Measurements from ENCODE around the gene TGM3.

The TGM3 gene

GRCh38 chr20:2340136-2340535 is 44.3 kb downstream of the TGM3 start:
- POLR2A ChIA-PET, result no interaction called here

GRCh38 chr20:2340823-2341222 is 45.0 kb downstream of the TGM3 start:
- DNase-seq (ENCODE audit: extremely low spot score), result no peak
- ChIA-PET POLR2A (no interaction called here), CTCF (no interaction called here)
- TF ChIP-seq ZNF384 (IDR thresholded peaks at IDR 0.05), result no peak
- no peak for TF ChIP-seq PKNOX1 (IDR thresholded peaks at IDR 0.05)
- no peak for TF ChIP-seq HDGF (IDR thresholded peaks at IDR 0.05; ENCODE audit: borderline replicate concordance)
- no peak for TF ChIP-seq TARDBP (IDR thresholded peaks at IDR 0.05)
- no peak for TF ChIP-seq ELF4 (IDR thresholded peaks at IDR 0.05)
- TF ChIP-seq BHLHE40 (IDR thresholded peaks at IDR 0.05; ENCODE audit: borderline replicate concordance), result no peak

More at GRCh38 chr20:2340136-2340535, 44.3 kb downstream of the TGM3 start:
- no peak for TF ChIP-seq HDGF (IDR thresholded peaks at IDR 0.05; ENCODE audit: borderline replicate concordance)
- TF ChIP-seq L3MBTL2 (conservative IDR thresholded peaks at IDR 0.05), result no peak
- no peak for TF ChIP-seq TARDBP (IDR thresholded peaks at IDR 0.05)
- TF ChIP-seq ZNF384 (IDR thresholded peaks at IDR 0.05), result no peak
- no peak for TF ChIP-seq ARNT (IDR thresholded peaks at IDR 0.05)
- no peak for TF ChIP-seq LEF1 (IDR thresholded peaks at IDR 0.05; ENCODE audit: borderline replicate concordance)
- no peak for TF ChIP-seq SUZ12 (IDR thresholded peaks at IDR 0.05)
- no peak for DNase-seq (ENCODE audit: extremely low spot score)
- CTCF ChIA-PET, result no interaction called here

- ChIA-PET CTCF (no interaction called here), POLR2A (no interaction called here)
- DNase-seq (ENCODE audit: extremely low spot score), result no peak
- TF ChIP-seq HDGF (IDR thresholded peaks at IDR 0.05; ENCODE audit: borderline replicate concordance) (no peak), L3MBTL2 (conservative IDR thresholded peaks at IDR 0.05) (no peak), ARNT (IDR thresholded peaks at IDR 0.05) (no peak), CTBP1 (IDR thresholded peaks at IDR 0.05; ENCODE audit: borderline replicate concordance) (no peak), BHLHE40 (IDR thresholded peaks at IDR 0.05; ENCODE audit: borderline replicate concordance) (no peak), ELF4 (IDR thresholded peaks at IDR 0.05) (no peak), ZNF384 (IDR thresholded peaks at IDR 0.05) (no peak), FOXM1 (IDR thresholded peaks at IDR 0.05; ENCODE audit: borderline replicate concordance) (no peak), PKNOX1 (IDR thresholded peaks at IDR 0.05) (no peak), SUZ12 (IDR thresholded peaks at IDR 0.05) (no peak), FOXK2 (IDR thresholded peaks at IDR 0.05) (no peak), TARDBP (IDR thresholded peaks at IDR 0.05) (no peak), FOXA1 (IDR thresholded peaks at IDR 0.05) (no peak), LEF1 (IDR thresholded peaks at IDR 0.05; ENCODE audit: borderline replicate concordance) (no peak)
Observed at GRCh38 chr20:2341336-2341735, 45.5 kb downstream of the TGM3 start.

DNA sequence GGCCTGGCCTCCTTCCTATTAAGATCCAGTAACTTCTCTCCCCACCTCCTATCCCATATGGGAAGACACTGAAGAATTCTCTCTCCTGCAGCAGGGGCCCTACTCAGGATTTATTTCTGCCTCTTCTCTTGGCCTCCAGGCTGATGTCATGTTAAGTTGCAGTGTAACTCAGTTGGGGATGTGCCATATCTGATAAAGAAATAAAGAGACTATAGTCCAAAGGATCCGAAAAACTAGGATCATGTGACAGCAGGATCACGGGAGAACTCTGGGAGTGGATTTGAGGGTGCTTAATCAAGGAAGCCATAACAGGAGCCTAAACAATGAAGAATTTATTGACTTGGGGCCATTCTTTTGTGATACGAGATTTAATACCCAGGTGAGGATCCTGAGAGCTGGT is 46.4 kb downstream of the TGM3 start:
- TF ChIP-seq CTBP1 (IDR thresholded peaks at IDR 0.05; ENCODE audit: borderline replicate concordance), result no peak
- no peak for TF ChIP-seq ZNF384 (IDR thresholded peaks at IDR 0.05)
- TF ChIP-seq ELF4 (IDR thresholded peaks at IDR 0.05), result no peak
- TF ChIP-seq FOXM1 (IDR thresholded peaks at IDR 0.05; ENCODE audit: borderline replicate concordance), result no peak
- TF ChIP-seq FOXA1 (IDR thresholded peaks at IDR 0.05), result no peak
- TF ChIP-seq FOXK2 (IDR thresholded peaks at IDR 0.05), result no peak
- TF ChIP-seq LEF1 (IDR thresholded peaks at IDR 0.05; ENCODE audit: borderline replicate concordance), result no peak
- no peak for TF ChIP-seq NFRKB (IDR thresholded peaks at IDR 0.05)
- ChIA-PET POLR2A (no interaction called here), CTCF (no interaction called here)
- DNase-seq (ENCODE audit: extremely low spot score), result no peak

DNA sequence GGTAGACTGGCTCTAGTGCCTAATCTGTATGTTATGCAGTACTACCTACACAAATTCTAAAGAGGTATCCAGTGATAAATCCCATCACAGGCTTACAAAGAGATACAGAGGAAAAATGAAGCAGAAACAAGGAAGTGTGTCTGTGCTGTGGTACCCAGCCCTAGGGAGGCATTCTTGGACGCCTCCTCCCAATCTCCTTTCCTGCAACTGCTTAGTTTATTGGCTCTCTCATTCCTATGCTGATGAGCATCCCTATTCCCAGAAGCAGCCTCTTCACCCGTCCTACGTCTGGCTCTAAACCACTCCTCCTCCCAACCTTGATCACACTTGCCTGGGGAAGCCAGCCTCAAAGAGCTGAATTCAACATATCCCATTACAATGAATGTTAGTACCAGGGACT is 50.4 kb downstream of the TGM3 start:
- TF ChIP-seq LEF1 (IDR thresholded peaks at IDR 0.05; ENCODE audit: borderline replicate concordance) (no peak), ELF4 (IDR thresholded peaks at IDR 0.05) (no peak), PKNOX1 (IDR thresholded peaks at IDR 0.05) (no peak), TARDBP (IDR thresholded peaks at IDR 0.05) (no peak), FOXA1 (IDR thresholded peaks at IDR 0.05) (no peak), SP1 (IDR thresholded peaks at IDR 0.05) (no peak), ZNF384 (IDR thresholded peaks at IDR 0.05) (no peak)
- POLR2A ChIA-PET, result no interaction called here

DNA sequence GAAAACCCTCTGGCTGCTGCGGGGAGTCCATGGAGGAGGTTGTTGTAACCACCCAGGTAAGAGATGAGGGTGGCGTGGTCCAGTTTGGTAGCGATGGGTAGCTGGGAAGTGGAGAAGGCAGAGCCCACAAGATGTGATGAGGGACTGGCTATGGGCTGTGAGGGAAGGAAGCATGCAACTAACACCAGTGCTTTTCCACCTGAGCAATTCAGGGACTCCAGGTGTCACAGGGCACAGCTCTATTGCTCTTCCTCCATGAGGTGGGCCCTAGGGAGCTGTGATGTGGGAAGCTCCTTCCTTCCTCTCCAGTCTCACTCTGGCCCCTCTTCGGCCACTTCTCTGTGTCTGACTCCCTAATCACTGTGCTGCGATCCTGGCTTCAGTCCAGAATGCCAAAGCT is 52.5 kb downstream of the TGM3 start:
- no peak for TF ChIP-seq ZNF384 (IDR thresholded peaks at IDR 0.05)
- no peak for TF ChIP-seq FOXK2 (IDR thresholded peaks at IDR 0.05)
- no peak for TF ChIP-seq FOXA1 (IDR thresholded peaks at IDR 0.05)
- no peak for TF ChIP-seq ELF4 (IDR thresholded peaks at IDR 0.05)
- TF ChIP-seq NFRKB (IDR thresholded peaks at IDR 0.05), result no peak
- TF ChIP-seq HDGF (IDR thresholded peaks at IDR 0.05; ENCODE audit: borderline replicate concordance), result no peak
- TF ChIP-seq PKNOX1 (IDR thresholded peaks at IDR 0.05), result no peak
- TF ChIP-seq SUZ12 (IDR thresholded peaks at IDR 0.05), result no peak
- no peak for TF ChIP-seq CTBP1 (IDR thresholded peaks at IDR 0.05; ENCODE audit: borderline replicate concordance)
- no peak for TF ChIP-seq L3MBTL2 (conservative IDR thresholded peaks at IDR 0.05)
- no peak for TF ChIP-seq SP1 (IDR thresholded peaks at IDR 0.05)
- TF ChIP-seq FOXM1 (IDR thresholded peaks at IDR 0.05; ENCODE audit: borderline replicate concordance), result no peak
- TF ChIP-seq BHLHE40 (IDR thresholded peaks at IDR 0.05; ENCODE audit: borderline replicate concordance), result no peak
- TF ChIP-seq ARNT (IDR thresholded peaks at IDR 0.05), result no peak
- TF ChIP-seq LEF1 (IDR thresholded peaks at IDR 0.05; ENCODE audit: borderline replicate concordance), result no peak
- TF ChIP-seq TARDBP (IDR thresholded peaks at IDR 0.05), result no peak
- POLR2A ChIA-PET, result no interaction called here
- DNase-seq (ENCODE audit: extremely low spot score), result no peak

More for the DNA sequence above, 50.4 kb downstream of the TGM3 start:
- no peak for DNase-seq (ENCODE audit: extremely low spot score)
- CTCF ChIA-PET, result no interaction called here

More for the DNA sequence above, 52.5 kb downstream of the TGM3 start:
- CTCF ChIA-PET, result interaction anchor here (0.9 to 1.2 kb wide), 2 partner anchors 97 to 140 kb away, joined by 3 to 5 read pairs; no protein-coding TSS in a partner anchor
